DND-41 (cell line): Measurements from ENCODE around the gene BPIFB6.

Experiments used
- EZH2 ChIP-seq: IDR thresholded peaks from 3 replicates; pipeline ENCODE4 v1.6.1; 2012; ENCODE audit warnings: borderline replicate concordance, low read depth, mild to moderate bottlenecking, moderate library complexity, low read length, inconsistent platforms; ENCODE audit not compliant: severe bottlenecking
- TF ChIP-seq, protein P1 (sequence below): IDR thresholded peaks from 2 replicates; pipeline ENCODE4 v1.5.1; 2012; ENCODE audit warnings: borderline replicate concordance, low read length, moderate library complexity, mild to moderate bottlenecking; ENCODE audit not compliant: poor library complexity, severe bottlenecking; ENCODE audit errors: extremely low read depth

GRCh38 chr20:33086052-33086722, 54.7 kb downstream of the BPIFB6 start:
- TF ChIP-seq, protein P1, sequence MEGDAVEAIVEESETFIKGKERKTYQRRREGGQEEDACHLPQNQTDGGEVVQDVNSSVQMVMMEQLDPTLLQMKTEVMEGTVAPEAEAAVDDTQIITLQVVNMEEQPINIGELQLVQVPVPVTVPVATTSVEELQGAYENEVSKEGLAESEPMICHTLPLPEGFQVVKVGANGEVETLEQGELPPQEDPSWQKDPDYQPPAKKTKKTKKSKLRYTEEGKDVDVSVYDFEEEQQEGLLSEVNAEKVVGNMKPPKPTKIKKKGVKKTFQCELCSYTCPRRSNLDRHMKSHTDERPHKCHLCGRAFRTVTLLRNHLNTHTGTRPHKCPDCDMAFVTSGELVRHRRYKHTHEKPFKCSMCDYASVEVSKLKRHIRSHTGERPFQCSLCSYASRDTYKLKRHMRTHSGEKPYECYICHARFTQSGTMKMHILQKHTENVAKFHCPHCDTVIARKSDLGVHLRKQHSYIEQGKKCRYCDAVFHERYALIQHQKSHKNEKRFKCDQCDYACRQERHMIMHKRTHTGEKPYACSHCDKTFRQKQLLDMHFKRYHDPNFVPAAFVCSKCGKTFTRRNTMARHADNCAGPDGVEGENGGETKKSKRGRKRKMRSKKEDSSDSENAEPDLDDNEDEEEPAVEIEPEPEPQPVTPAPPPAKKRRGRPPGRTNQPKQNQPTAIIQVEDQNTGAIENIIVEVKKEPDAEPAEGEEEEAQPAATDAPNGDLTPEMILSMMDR, result no peak
- no peak for TF ChIP-seq EZH2
